Gastrocnemius medialis (tissue), 4 donors: ENCODE results near the gene TLE1. TPM values are rescaled to one million over a fixed set of nuclear protein-coding genes. Genes with fewer than 3 reads are reported as not detected.
A peak's percentile ranks its signal among the peaks of the same experiment; 100 is the strongest.

Experiments
- ATAC-seq, 2 donors: fragments of 150-250 bp; one replicate each; pipeline ENCODE4 v1.9.1; 2016
- DNase-seq, 2 donors: peaks; one replicate each; pipeline ENCODE4 v3.0.0-alpha.2; 2019
- H3K27ac ChIP-seq, 4 donors: fragments of 200-600 bp; sonication (generic); 1 replicate in 1 of 4; 2 replicates in 3 of 4; pipeline ENCODE4 v1.5.1; 2016 to 2018; ENCODE audit warnings: mild to moderate bottlenecking in 2 of 4, moderate library complexity in 1 of 4
- H3K27me3 ChIP-seq, 3 donors: fragments of 200-600 bp; sonication (generic) in 2 of 3; 1 replicate in 1 of 3; 2 replicates in 2 of 3; pipeline versions ENCODE4 v1.5.1 to v1.6.0; 2016 to 2019; ENCODE audit warnings: mild to moderate bottlenecking in 1 of 3, moderate library complexity in 1 of 3
- H3K36me3 ChIP-seq, 2 donors: fragments of 200-600 bp; sonication (generic) in 1 of 2; one replicate each; pipeline ENCODE4 v1.5.1; 2017 to 2018
- H3K4me1 ChIP-seq, 2 donors: fragments of 200-600 bp; sonication (generic) in 1 of 2; one replicate each; pipeline ENCODE4 v1.5.1; 2016 to 2017; ENCODE audit warnings: mild to moderate bottlenecking in 2 of 2
- H3K4me3 ChIP-seq, 4 donors: fragments of 200-600 bp; sonication (generic) in 3 of 4; 1 replicate in 1 of 4; 2 replicates in 3 of 4; pipeline ENCODE4 v1.5.1; 2016 to 2019; ENCODE audit warnings: mild to moderate bottlenecking in 2 of 4
- H3K9me3 ChIP-seq, 3 donors: fragments of 200-600 bp; sonication (generic) in 2 of 3; 1 replicate in 1 of 3; 2 replicates in 2 of 3; pipeline ENCODE4 v1.5.1; 2016 to 2019
- POLR2A ChIP-seq, 2 donors: fragments of 450-650 bp; IDR thresholded peaks; one replicate each; pipeline ENCODE4 v1.6.1; 2017; ENCODE audit warnings: antibody characterized with exemption in 2 of 2, mild to moderate bottlenecking in 2 of 2, moderate library complexity in 2 of 2
- in situ Hi-C, 4 donors: fragments of 200-750 bp; cut with MboI; loops; one replicate each; pipeline versions ENCODE4 v1.15.0 to v1.8.0; 2017; ENCODE audit warnings: low sequenced_read_pairs in 4 of 4
- intact Hi-C: fragments of 100-400 bp; cut with DNase I; formaldehyde crosslinking; loops from one replicate; pipeline ENCODE4 v1.15.1; 2023; ENCODE audit warnings: low total_unique reads
- total RNA-seq, 4 donors: library from RNA; depleted of rRNA; stranded (reverse); fragments of >200 nt; gene quantifications; one replicate each; pipeline versions ENCODE4 v1.1.0 to v1.2.3, GENCODE V29; 2016
- TF ChIP-seq, protein P1 (sequence below), 5 experiments: fragments of 450-650 bp in 3 of 5; fragments of 200-600 bp in 2 of 5; sonication (generic) in 2 of 5; IDR thresholded peaks in 4 of 5; conservative IDR thresholded peaks in 1 of 5; 1 replicate in 4 of 5; 2 replicates in 1 of 5; pipeline ENCODE4 v1.5.1; 2016 to 2019; ENCODE audit warnings: antibody characterized with exemption in 5 of 5, mild to moderate bottlenecking in 3 of 5, moderate library complexity in 3 of 5

Gene TLE1
- total RNA-seq, 4 donors from 2014 or later, result 32.0 to 159 (median 55.4) TPM

DNA sequence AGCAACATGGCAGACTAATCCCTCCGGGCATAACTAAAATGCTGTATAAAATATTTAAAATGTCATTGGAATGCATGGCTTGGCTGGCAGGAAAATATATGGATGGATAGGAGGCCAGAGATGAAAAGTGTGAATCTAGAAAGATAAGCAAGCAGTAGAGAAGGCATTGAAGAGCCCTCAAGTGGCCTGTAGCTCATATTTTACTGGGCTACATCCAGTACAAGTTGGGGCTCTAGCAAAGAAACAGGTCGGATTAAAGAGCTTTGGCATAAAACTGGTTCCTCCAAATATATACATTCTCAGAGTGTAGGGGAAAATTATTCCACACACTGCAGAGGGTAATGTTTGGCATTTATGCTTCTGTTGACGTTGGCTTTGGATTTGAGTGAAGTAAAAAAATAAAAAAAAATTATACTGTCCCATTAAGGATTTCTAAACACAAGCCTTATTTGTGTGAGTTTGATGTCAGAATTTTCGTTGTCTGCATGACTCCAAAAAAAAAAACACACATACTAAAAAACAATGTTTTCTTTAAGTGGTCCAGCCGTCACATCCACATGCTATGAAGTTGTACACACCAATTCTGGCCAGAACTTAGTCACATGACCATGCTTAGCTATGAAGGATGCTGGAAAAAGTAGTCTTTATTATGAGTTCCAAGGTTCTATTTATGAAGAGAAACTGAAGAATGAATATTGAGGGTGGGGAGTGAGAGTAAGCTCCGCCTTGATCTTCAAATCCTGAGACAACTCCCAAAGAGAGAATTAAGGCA lies 147.0 kb downstream of the TLE1 start:
- Histone ChIP-seq H3K27me3 (no peaks in the 10 kb centered on the region), H3K36me3 (no peaks in the 10 kb centered on the region), H3K9me3 (no peaks in the 10 kb centered on the region), H3K4me1 (peaks cover 8 to 23% of the 10 kb centered on the region in 2 donors), H3K4me3 (no peak overlapping the region), H3K27ac (peak overlapping the region in 1 of 4 donors; percentile 86)
- in situ Hi-C loops, result no loop called here
- DNase-seq, result no peak
- intact Hi-C loops, result no loop called here
- no peak for ATAC-seq
- TF ChIP-seq, protein P1, sequence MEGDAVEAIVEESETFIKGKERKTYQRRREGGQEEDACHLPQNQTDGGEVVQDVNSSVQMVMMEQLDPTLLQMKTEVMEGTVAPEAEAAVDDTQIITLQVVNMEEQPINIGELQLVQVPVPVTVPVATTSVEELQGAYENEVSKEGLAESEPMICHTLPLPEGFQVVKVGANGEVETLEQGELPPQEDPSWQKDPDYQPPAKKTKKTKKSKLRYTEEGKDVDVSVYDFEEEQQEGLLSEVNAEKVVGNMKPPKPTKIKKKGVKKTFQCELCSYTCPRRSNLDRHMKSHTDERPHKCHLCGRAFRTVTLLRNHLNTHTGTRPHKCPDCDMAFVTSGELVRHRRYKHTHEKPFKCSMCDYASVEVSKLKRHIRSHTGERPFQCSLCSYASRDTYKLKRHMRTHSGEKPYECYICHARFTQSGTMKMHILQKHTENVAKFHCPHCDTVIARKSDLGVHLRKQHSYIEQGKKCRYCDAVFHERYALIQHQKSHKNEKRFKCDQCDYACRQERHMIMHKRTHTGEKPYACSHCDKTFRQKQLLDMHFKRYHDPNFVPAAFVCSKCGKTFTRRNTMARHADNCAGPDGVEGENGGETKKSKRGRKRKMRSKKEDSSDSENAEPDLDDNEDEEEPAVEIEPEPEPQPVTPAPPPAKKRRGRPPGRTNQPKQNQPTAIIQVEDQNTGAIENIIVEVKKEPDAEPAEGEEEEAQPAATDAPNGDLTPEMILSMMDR (IDR thresholded peaks at IDR 0.05 in 4 of 5, conservative IDR thresholded peaks at IDR 0.05 in 1 of 5), result no peak
- TF ChIP-seq POLR2A (IDR thresholded peaks at IDR 0.05), result no peak

DNA sequence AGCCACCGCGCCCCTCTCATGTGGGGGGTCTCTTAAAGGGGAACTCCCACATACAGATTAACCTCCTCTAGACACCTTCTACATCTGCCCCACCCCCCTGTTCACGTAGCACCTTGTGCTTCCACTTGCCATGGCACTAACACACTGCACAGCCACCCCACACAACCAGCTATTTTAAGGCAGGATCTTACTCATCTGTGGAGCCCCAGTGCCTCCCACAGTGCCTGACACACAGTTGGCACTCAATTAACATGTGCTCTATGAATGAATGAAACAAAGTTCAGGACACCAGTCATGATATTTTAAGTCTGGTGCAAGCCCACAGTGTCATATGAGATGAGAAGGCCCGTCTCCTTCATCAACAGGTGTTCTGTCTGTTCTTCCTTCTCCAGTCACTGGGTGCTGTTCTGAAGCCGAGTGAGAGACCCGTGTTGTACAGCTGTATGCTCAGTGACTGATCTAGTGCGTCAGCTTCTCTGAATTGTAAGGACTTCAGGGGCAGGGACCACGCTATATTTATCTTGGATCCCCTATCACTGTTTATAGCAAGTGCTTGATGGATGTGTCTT lies 149.1 kb downstream of the TLE1 start:
- peak; percentile 86 to 92 for ATAC-seq
- DNase-seq, result peak; percentile 70 to 87
- no peaks in the 10 kb centered on the region for H3K36me3 ChIP-seq
- H3K4me1 ChIP-seq, result peaks cover 13 to 23% of the 10 kb centered on the region in 2 donors
- in situ Hi-C loops (no loop called here), intact Hi-C loops (loop anchor here (1.0 kb wide), 1 partner anchor 23 kb away; no protein-coding TSS in a partner anchor)
- no peaks in the 10 kb centered on the region for H3K9me3 ChIP-seq
- H3K4me3 ChIP-seq, result no peak overlapping the region
- no peaks in the 10 kb centered on the region for H3K27me3 ChIP-seq
- peak; percentile 37 to 64 for TF ChIP-seq POLR2A (IDR thresholded peaks at IDR 0.05)
- TF ChIP-seq, protein P1 (IDR thresholded peaks at IDR 0.05 in 4 of 5, conservative IDR thresholded peaks at IDR 0.05 in 1 of 5), result no peak
- peak overlapping the region; percentile 75 to 86 (median 78) for H3K27ac ChIP-seq

DNA sequence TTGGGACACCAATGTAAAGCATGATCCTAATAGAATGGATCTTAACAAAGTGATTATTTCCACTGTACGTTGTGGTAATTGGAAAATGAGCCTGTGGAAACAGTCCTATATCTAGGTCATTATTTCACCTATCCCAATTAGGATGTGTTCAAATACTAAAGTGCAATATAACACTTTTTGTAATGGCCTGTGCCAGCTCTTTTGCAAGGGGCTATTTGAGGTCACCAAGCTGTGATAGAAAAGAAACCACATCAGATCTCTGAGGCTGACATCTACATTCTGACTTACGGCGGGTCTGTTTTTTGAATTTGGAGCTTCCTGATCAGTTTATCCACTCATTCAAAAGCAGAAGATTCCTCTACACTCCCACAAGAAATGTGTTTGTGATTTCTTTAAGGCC lies 150.0 kb downstream of the TLE1 start:
- H3K36me3 ChIP-seq, result no peaks in the 10 kb centered on the region
- TF ChIP-seq POLR2A (IDR thresholded peaks at IDR 0.05), result no peak
- TF ChIP-seq, protein P1 (IDR thresholded peaks at IDR 0.05 in 4 of 5, conservative IDR thresholded peaks at IDR 0.05 in 1 of 5), result no peak
- H3K4me1 ChIP-seq, result peaks cover 13 to 23% of the 10 kb centered on the region in 2 donors
- ATAC-seq, result peak; percentile 21 to 34
- peak overlapping the region; percentile 75 to 86 (median 78) for H3K27ac ChIP-seq
- peak in 1 of 2 donors; percentile 46 for DNase-seq
- H3K27me3 ChIP-seq, result no peaks in the 10 kb centered on the region
- no peak overlapping the region for H3K4me3 ChIP-seq
- no peaks in the 10 kb centered on the region for H3K9me3 ChIP-seq
- intact Hi-C loops (loop anchor here (2.0 to 5.0 kb wide), 2 partner anchors 59 to 73 kb away; no protein-coding TSS in a partner anchor), in situ Hi-C loops (no loop called here)

GRCh38 chr9:81538890-81539289 lies 150.5 kb downstream of the TLE1 start:
- Histone ChIP-seq H3K4me3 (no peak overlapping the region), H3K36me3 (no peaks in the 10 kb centered on the region), H3K9me3 (no peaks in the 10 kb centered on the region), H3K4me1 (peaks cover 13 to 23% of the 10 kb centered on the region in 2 donors), H3K27ac (peak overlapping the region; percentile 75 to 86 (median 78)), H3K27me3 (no peaks in the 10 kb centered on the region)
- intact Hi-C loops (loop anchor here (2.0 to 5.0 kb wide), 2 partner anchors 60 to 73 kb away; no protein-coding TSS in a partner anchor), in situ Hi-C loops (no loop called here)
- DNase-seq, result peak; percentile 27 to 29
- TF ChIP-seq, protein P1 (IDR thresholded peaks at IDR 0.05 in 4 of 5, conservative IDR thresholded peaks at IDR 0.05 in 1 of 5), result no peak
- TF ChIP-seq POLR2A (IDR thresholded peaks at IDR 0.05), result no peak
- peak; percentile 23 to 62 for ATAC-seq
